Stomach (tissue), 4 donors: ENCODE results near the gene OLA1.

ENCODE experiments used
- CTCF ChIP-seq, 7 experiments: fragments of 450-650 bp in 4 of 7; fragments of 200-600 bp in 3 of 7; sonication (generic) in 3 of 7; IDR thresholded peaks; one replicate each; pipeline ENCODE4 v1.5.1; 2016 to 2019; ENCODE audit warnings: antibody characterized with exemption in 7 of 7, control low read depth in 2 of 7, mild to moderate bottlenecking in 1 of 7
- POLR2A ChIP-seq, 4 donors: fragments of 450-650 bp; IDR thresholded peaks; one replicate each; pipeline ENCODE4 v1.6.1; 2016; ENCODE audit warnings: antibody characterized with exemption in 4 of 4, control low read depth in 2 of 4, mild to moderate bottlenecking in 1 of 4, moderate library complexity in 1 of 4

- no peak for TF ChIP-seq POLR2A (IDR thresholded peaks at IDR 0.05)
- no peak for TF ChIP-seq CTCF (IDR thresholded peaks at IDR 0.05)
Observed at GRCh38 chr2:174040417-174040701, 208.0 kb downstream of the OLA1 start.
